ENCODE data around the gene NUDT21. TPM values are rescaled to one million over a fixed set of nuclear protein-coding genes. Genes with fewer than 3 reads are reported as not detected.

NUDT21 gene
- total and polyA plus RNA-seq, 8 donors, result 80.8 to 136 (median 120) TPM

- H3K9me3 ChIP-seq, result no peaks in the 10 kb centered on the region
- H3K27me3 ChIP-seq, result no peaks in the 10 kb centered on the region
- DNase-seq, result no peak
- H3K36me3 ChIP-seq, result peaks cover 0 to 94% of the 10 kb centered on the region in 2 donors
- intact Hi-C loops (cut with DNase I), result no loop called here
- H3K4me3 ChIP-seq, result no peak overlapping the region
- no peak for ATAC-seq
- H3K27ac ChIP-seq, result no peak overlapping the region
- TF ChIP-seq CTCF (IDR thresholded peaks at IDR 0.05), result no peak
- no peaks in the 10 kb centered on the region for H3K4me1 ChIP-seq
Measured at GRCh38 chr16:56463153-56463552, 12.0 kb upstream of the NUDT21 start.

- H3K36me3 ChIP-seq, result peaks cover 0 to 94% of the 10 kb centered on the region in 2 donors
Measured at GRCh38 chr16:56462064-56462796, 11.1 kb upstream of the NUDT21 start.

GRCh38 chr16:56460101-56460500 is 9.0 kb upstream of the NUDT21 start:
- H3K36me3 ChIP-seq, result peaks cover 0 to 94% of the 10 kb centered on the region in 2 donors

More at GRCh38 chr16:56462064-56462796, 11.1 kb upstream of the NUDT21 start:
- no peaks in the 10 kb centered on the region for H3K9me3 ChIP-seq
- TF ChIP-seq CTCF (IDR thresholded peaks at IDR 0.05), result no peak
- ATAC-seq (no peak), DNase-seq (no peak)
- intact Hi-C loops (cut with DNase I), result no loop called here
- H3K27me3 ChIP-seq, result no peaks in the 10 kb centered on the region
- no peaks in the 10 kb centered on the region for H3K4me1 ChIP-seq
- no peak overlapping the region for H3K4me3 ChIP-seq
- no peak overlapping the region for H3K27ac ChIP-seq

GRCh38 chr16:56457927-56458470 is 6.9 kb upstream of the NUDT21 start:
- Histone ChIP-seq H3K4me3 (no peak overlapping the region), H3K27me3 (no peaks in the 10 kb centered on the region), H3K27ac (no peak overlapping the region), H3K9me3 (no peaks in the 10 kb centered on the region), H3K36me3 (peaks cover 0 to 92% of the 10 kb centered on the region in 2 donors), H3K4me1 (peaks cover 0 to 4% of the 10 kb centered on the region in 2 donors)
- intact Hi-C loops (cut with DNase I), result no loop called here
- no peak for ATAC-seq
- TF ChIP-seq CTCF (IDR thresholded peaks at IDR 0.05), result no peak
- no peak for DNase-seq

More at GRCh38 chr16:56460101-56460500, 9.0 kb upstream of the NUDT21 start:
- no peaks in the 10 kb centered on the region for H3K27me3 ChIP-seq
- no peak overlapping the region for H3K4me3 ChIP-seq
- no peak overlapping the region for H3K27ac ChIP-seq
- intact Hi-C loops (cut with DNase I), result no loop called here
- no peaks in the 10 kb centered on the region for H3K9me3 ChIP-seq
- no peak for TF ChIP-seq CTCF (IDR thresholded peaks at IDR 0.05)
- ATAC-seq (no peak), DNase-seq (no peak)
- H3K4me1 ChIP-seq, result no peaks in the 10 kb centered on the region

Data from left lung (tissue), 10 donors.